ENCODE measurements around the gene ZNF607.

DNA sequence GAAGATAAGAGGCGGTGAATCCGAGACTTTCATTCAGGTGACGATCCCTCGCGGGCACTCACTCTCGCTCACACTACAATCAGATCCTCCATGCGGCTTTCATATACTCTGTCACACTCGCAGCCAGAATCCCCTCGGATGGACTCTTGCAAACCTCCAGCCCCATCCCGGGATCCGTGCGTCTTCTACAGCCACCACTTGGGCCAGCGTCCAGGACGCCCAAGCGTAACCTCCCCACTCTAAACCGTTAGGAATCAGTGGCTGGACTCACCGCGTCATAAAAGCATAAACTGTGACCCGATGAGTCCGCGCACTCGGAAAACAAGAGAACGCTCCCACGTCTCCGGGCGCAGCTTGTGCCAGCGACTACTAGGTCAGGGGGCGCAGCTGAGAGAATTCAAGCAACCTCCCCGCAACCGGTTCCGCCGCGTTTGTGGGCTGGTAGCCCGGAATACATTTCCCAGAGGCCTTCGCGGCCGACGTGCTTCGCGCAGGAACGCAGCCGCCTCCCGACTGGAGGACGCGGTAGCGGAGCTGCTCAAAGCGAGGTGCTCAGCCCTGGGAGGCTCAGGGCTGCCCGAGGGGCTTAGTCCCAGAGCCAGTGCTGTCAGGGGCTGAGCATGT, 27.6 kb downstream of the ZNF607 start:
- no peak for TF ChIP-seq POLR2A (IDR thresholded peaks at IDR 0.05; ENCODE audit: low read depth, low read length)
- TF ChIP-seq TAF1 (IDR thresholded peaks at IDR 0.05; ENCODE audit: borderline replicate concordance, low read depth, low read length), result no peak
- TF ChIP-seq POLR2AphosphoS5 (IDR thresholded peaks at IDR 0.05; ENCODE audit: low read depth, low read length), result no peak
